ENCODE results near the gene SLC25A24.

SLC25A24 gene

GRCh38 chr1:108106775-108107174 lies 93.4 kb downstream of the SLC25A24 start:
- TF ChIP-seq YY1 (IDR thresholded peaks at IDR 0.05; ENCODE audit: insufficient read depth, insufficient read length) (no peak), SUZ12 (IDR thresholded peaks at IDR 0.05; ENCODE audit: extremely low read depth, insufficient read depth, insufficient read length) (no peak), ZNF274 (IDR thresholded peaks at IDR 0.05; ENCODE audit: low read depth, low read length) (no peak)
- Histone ChIP-seq H3K9me3 (ENCODE audit: insufficient read depth, low read length) (no peaks in the 10 kb centered on the region), H3K27me3 (ENCODE audit: insufficient read depth, insufficient read length) (no peaks in the 10 kb centered on the region), H3K4me3 (ENCODE audit: insufficient read length, low read depth) (no peak overlapping the region), H3K4me1 (ENCODE audit: insufficient read depth, insufficient read length) (no peaks in the 10 kb centered on the region), H3K9ac (ENCODE audit: insufficient read length, low read depth) (no peak overlapping the region), H3K36me3 (ENCODE audit: insufficient read depth, insufficient read length, low read length) (no peaks in the 10 kb centered on the region)
- DNase-seq (ENCODE audit: low read depth, low spot score), result no peak

GRCh38 chr1:108100148-108100547 lies 100.0 kb downstream of the SLC25A24 start:
- no peaks in the 10 kb centered on the region for H3K27me3 ChIP-seq (ENCODE audit: insufficient read depth, insufficient read length)
- no peak overlapping the region for H3K9ac ChIP-seq (ENCODE audit: insufficient read length, low read depth)
- no peaks in the 10 kb centered on the region for H3K36me3 ChIP-seq (ENCODE audit: insufficient read depth, insufficient read length, low read length)
- DNase-seq (ENCODE audit: low read depth, low spot score), result no peak
- no peak overlapping the region for H3K4me3 ChIP-seq (ENCODE audit: insufficient read length, low read depth)
- no peaks in the 10 kb centered on the region for H3K9me3 ChIP-seq (ENCODE audit: insufficient read depth, low read length)
- no peaks in the 10 kb centered on the region for H3K4me1 ChIP-seq (ENCODE audit: insufficient read depth, insufficient read length)
- TF ChIP-seq YY1 (IDR thresholded peaks at IDR 0.05; ENCODE audit: insufficient read depth, insufficient read length) (no peak), SUZ12 (IDR thresholded peaks at IDR 0.05; ENCODE audit: extremely low read depth, insufficient read depth, insufficient read length) (no peak), ZNF274 (IDR thresholded peaks at IDR 0.05; ENCODE audit: low read depth, low read length) (no peak)

GRCh38 chr1:108097018-108097417 lies 103.1 kb downstream of the SLC25A24 start:
- H3K36me3 ChIP-seq (ENCODE audit: insufficient read depth, insufficient read length, low read length), result no peaks in the 10 kb centered on the region
- no peaks in the 10 kb centered on the region for H3K4me1 ChIP-seq (ENCODE audit: insufficient read depth, insufficient read length)
- no peak for DNase-seq (ENCODE audit: low read depth, low spot score)

GRCh38 chr1:108096089-108096488 lies 104.1 kb downstream of the SLC25A24 start:
- no peaks in the 10 kb centered on the region for H3K27me3 ChIP-seq (ENCODE audit: insufficient read depth, insufficient read length)
- H3K4me3 ChIP-seq (ENCODE audit: insufficient read length, low read depth), result no peak overlapping the region
- H3K36me3 ChIP-seq (ENCODE audit: insufficient read depth, insufficient read length, low read length), result no peaks in the 10 kb centered on the region
- H3K4me1 ChIP-seq (ENCODE audit: insufficient read depth, insufficient read length), result no peaks in the 10 kb centered on the region
- no peaks in the 10 kb centered on the region for H3K9me3 ChIP-seq (ENCODE audit: insufficient read depth, low read length)
- no peak for DNase-seq (ENCODE audit: low read depth, low spot score)
- no peak overlapping the region for H3K9ac ChIP-seq (ENCODE audit: insufficient read length, low read depth)
- TF ChIP-seq ZNF274 (IDR thresholded peaks at IDR 0.05; ENCODE audit: low read depth, low read length), result no peak

More at GRCh38 chr1:108097018-108097417, 103.1 kb downstream of the SLC25A24 start:
- no peaks in the 10 kb centered on the region for H3K9me3 ChIP-seq (ENCODE audit: insufficient read depth, low read length)
- H3K9ac ChIP-seq (ENCODE audit: insufficient read length, low read depth), result no peak overlapping the region
- TF ChIP-seq YY1 (IDR thresholded peaks at IDR 0.05; ENCODE audit: insufficient read depth, insufficient read length) (no peak), SUZ12 (IDR thresholded peaks at IDR 0.05; ENCODE audit: extremely low read depth, insufficient read depth, insufficient read length) (no peak), ZNF274 (IDR thresholded peaks at IDR 0.05; ENCODE audit: low read depth, low read length) (no peak)
- no peak overlapping the region for H3K4me3 ChIP-seq (ENCODE audit: insufficient read length, low read depth)
- no peaks in the 10 kb centered on the region for H3K27me3 ChIP-seq (ENCODE audit: insufficient read depth, insufficient read length)

- Histone ChIP-seq H3K4me3 (ENCODE audit: insufficient read length, low read depth) (no peak overlapping the region), H3K9me3 (ENCODE audit: insufficient read depth, low read length) (no peaks in the 10 kb centered on the region), H3K36me3 (ENCODE audit: insufficient read depth, insufficient read length, low read length) (no peaks in the 10 kb centered on the region), H3K9ac (ENCODE audit: insufficient read length, low read depth) (no peak overlapping the region), H3K4me1 (ENCODE audit: insufficient read depth, insufficient read length) (no peaks in the 10 kb centered on the region), H3K27me3 (ENCODE audit: insufficient read depth, insufficient read length) (no peaks in the 10 kb centered on the region)
- TF ChIP-seq ZNF274 (IDR thresholded peaks at IDR 0.05; ENCODE audit: low read depth, low read length), result no peak
- TF ChIP-seq SUZ12 (IDR thresholded peaks at IDR 0.05; ENCODE audit: extremely low read depth, insufficient read depth, insufficient read length), result no peak
- no peak for TF ChIP-seq YY1 (IDR thresholded peaks at IDR 0.05; ENCODE audit: insufficient read depth, insufficient read length)
- no peak for DNase-seq (ENCODE audit: low read depth, low spot score)
Measured at GRCh38 chr1:108089477-108089876, 110.7 kb downstream of the SLC25A24 start.

- TF ChIP-seq SUZ12 (IDR thresholded peaks at IDR 0.05; ENCODE audit: extremely low read depth, insufficient read depth, insufficient read length) (no peak), YY1 (IDR thresholded peaks at IDR 0.05; ENCODE audit: insufficient read depth, insufficient read length) (no peak), ZNF274 (IDR thresholded peaks at IDR 0.05; ENCODE audit: low read depth, low read length) (no peak)
- H3K27me3 ChIP-seq (ENCODE audit: insufficient read depth, insufficient read length), result no peaks in the 10 kb centered on the region
- no peak for DNase-seq (ENCODE audit: low read depth, low spot score)
- H3K36me3 ChIP-seq (ENCODE audit: insufficient read depth, insufficient read length, low read length), result no peaks in the 10 kb centered on the region
- no peak overlapping the region for H3K9ac ChIP-seq (ENCODE audit: insufficient read length, low read depth)
- H3K9me3 ChIP-seq (ENCODE audit: insufficient read depth, low read length), result no peaks in the 10 kb centered on the region
- H3K4me1 ChIP-seq (ENCODE audit: insufficient read depth, insufficient read length), result no peaks in the 10 kb centered on the region
- H3K4me3 ChIP-seq (ENCODE audit: insufficient read length, low read depth), result no peak overlapping the region
Measured at GRCh38 chr1:108085628-108086027, 114.5 kb downstream of the SLC25A24 start.

- TF ChIP-seq ZNF274 (IDR thresholded peaks at IDR 0.05; ENCODE audit: low read depth, low read length), result no peak
- no peak for TF ChIP-seq YY1 (IDR thresholded peaks at IDR 0.05; ENCODE audit: insufficient read depth, insufficient read length)
- TF ChIP-seq SUZ12 (IDR thresholded peaks at IDR 0.05; ENCODE audit: extremely low read depth, insufficient read depth, insufficient read length), result no peak
Measured at GRCh38 chr1:108084866-108085477, 115.2 kb downstream of the SLC25A24 start.

More at GRCh38 chr1:108084866-108085477, 115.2 kb downstream of the SLC25A24 start:
- no peak for DNase-seq (ENCODE audit: low read depth, low spot score)
- H3K4me1 ChIP-seq (ENCODE audit: insufficient read depth, insufficient read length), result no peaks in the 10 kb centered on the region
- no peaks in the 10 kb centered on the region for H3K9me3 ChIP-seq (ENCODE audit: insufficient read depth, low read length)
- H3K36me3 ChIP-seq (ENCODE audit: insufficient read depth, insufficient read length, low read length), result no peaks in the 10 kb centered on the region
- no peak overlapping the region for H3K9ac ChIP-seq (ENCODE audit: insufficient read length, low read depth)
- no peak overlapping the region for H3K4me3 ChIP-seq (ENCODE audit: insufficient read length, low read depth)
- H3K27me3 ChIP-seq (ENCODE audit: insufficient read depth, insufficient read length), result no peaks in the 10 kb centered on the region

All from NT2/D1 (cell line).